Erythroblast (primary cell): ENCODE data around the gene EPB41L1.

Experiments
- GATA1 ChIP-seq: IDR thresholded peaks from 2 replicates; pipeline ENCODE4 v1.6.1; 2011; ENCODE audit warnings: low read depth, mild to moderate bottlenecking, control low read depth, low read length, moderate library complexity
- POLR2A ChIP-seq: IDR thresholded peaks from 2 replicates; pipeline ENCODE4 v1.6.1; 2011; ENCODE audit warnings: mild to moderate bottlenecking, low read length

DNA sequence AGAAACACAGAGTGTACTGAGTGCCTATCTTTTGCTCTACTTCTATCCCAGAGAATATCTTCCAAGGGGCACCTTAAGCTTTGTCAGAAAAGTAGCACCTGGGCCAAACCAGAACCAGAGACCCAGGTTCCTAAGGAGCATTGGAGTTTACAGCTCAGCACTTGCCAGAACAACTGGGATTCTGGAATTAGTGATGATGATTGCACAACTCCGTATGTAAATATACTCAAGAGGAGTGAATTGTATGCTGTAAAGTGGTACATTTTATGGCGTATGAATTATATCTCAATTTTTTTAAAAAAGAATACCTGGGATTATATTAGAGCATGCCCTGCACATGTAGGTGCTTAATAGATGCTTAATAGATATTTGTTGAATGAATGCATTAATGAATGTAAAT lies 36.2 kb upstream of the EPB41L1 start:
- no peak for TF ChIP-seq POLR2A
- no peak for TF ChIP-seq GATA1
